Stimulated activated naive CD4-positive, alpha-beta T cell (primary cell): ENCODE data around the gene OR4D1.

Experiments used
- DNase-seq, 6 experiments: peaks; one replicate each; lab custom pipeline; 2025; lab: John Stamatoyannopoulos, UW

OR4D1 gene

DNA sequence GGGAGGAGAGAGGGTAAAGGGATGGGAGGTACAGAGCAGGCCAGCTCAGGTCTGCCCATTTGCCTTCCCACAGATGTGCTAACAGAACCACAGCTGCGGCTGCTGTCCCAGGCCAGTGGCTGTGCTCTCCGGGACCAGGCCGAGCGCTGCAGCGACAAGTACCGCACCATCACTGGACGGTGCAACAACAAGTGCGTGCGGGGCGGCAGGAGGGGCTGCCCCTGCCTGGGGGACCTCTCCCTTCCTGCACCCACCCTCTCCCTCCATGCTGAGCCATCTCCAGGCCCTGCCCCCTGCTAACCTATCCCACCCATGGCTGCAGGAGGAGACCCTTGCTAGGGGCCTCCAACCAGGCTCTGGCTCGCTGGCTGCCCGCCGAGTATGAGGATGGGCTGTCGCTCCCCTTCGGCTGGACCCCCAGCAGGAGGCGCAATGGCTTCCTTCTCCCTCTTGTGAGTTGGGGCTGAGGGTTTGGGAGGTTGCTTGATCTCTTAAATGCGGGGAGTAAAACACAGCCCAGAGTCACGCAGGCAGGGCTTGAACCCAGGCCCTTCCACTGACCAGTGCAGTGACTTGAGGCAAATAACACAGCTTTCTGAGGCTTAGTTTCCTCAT is 45.6 kb downstream of the OR4D1 start:
- DNase-seq, result no peak

DNA sequence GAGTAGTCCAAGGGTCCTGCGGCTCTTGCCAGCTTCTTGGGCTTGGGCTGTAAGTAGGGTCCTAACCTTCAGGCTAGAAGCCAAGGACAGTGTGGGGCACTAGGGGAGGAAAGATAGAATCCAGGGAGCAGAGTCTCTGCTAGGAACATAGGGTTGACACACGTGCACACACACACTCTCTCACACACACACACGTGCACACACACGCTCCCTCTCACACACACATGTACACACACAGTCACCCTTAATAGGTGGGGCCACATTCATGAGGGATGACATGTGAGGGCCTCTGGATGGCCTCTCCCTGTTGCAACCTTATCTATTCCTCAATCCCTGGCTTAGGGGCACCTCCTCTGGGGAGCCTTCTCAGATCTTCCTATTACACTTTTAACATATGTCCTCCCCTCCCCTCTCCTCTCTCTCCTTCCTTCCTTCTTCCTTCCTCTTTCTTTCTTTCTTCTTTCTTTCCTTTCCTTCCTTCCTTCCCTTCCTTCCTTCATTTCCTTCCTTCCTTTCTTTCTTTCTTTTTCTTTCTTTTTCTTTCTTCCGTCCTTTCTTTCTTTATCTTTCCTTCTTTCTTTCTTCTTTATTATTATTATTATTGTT is 47.4 kb downstream of the OR4D1 start:
- no peak for DNase-seq

DNA sequence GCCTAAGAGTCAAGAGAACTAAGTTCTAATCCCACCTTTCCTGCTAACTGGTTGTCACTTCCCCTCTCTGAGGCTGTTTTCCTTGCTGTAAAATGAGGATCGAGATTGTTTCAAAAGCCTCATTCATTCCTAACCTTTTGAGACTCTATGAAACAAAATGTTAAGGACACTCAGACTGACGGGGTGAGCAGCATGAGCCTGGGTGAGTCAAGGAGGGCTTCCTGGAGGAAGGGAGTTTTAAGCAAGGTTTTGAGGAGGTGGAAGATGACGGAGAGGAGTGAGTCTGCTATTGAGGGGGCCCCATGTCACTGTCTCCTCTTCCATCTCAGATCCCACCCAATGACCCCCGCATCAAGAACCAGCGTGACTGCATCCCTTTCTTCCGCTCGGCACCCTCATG is 48.4 kb downstream of the OR4D1 start:
- no peak for DNase-seq

DNA sequence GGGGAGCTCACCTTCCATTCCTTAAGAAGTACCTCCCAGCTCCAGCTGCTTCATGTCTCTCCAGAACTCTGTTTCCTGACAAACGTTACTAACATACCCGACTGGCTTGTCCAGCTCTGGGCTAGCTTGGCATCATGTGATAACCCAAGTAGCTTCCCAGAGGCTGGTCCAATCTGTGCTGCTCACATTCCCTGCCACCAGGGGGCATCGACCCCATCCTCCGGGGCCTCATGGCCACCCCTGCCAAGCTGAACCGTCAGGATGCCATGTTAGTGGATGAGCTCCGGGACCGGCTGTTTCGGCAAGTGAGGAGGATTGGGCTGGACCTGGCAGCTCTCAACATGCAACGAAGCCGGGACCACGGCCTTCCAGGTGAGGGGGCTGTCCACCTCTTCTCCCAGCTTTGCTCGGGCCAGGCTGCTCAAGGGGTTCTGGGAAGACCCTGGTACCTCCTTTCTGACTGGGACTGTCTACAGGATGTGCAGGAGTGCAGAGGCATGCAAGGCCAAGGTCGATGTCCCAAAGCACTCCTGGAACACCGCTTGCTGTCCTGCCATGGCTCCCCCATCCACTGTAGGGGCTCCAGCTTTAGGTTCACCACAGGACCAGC is 51.9 kb downstream of the OR4D1 start:
- peak in 5 of 6 experiments; percentile 7 to 39 (median 26) for DNase-seq

DNA sequence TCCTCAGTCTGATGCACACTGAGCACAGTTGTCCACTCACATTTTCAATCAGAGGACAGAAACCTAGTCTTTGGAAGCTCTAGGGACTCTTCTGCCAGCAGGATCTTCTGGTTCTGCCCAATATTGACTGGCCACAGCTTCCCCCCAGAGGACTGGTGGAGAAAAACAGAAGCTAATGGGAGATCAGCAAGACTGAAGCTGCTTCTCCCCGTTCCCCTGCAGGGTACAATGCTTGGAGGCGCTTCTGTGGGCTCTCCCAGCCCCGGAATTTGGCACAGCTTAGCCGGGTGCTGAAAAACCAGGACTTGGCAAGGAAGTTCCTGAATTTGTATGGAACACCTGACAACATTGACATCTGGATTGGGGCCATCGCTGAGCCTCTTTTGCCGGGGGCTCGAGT is 54.7 kb downstream of the OR4D1 start:
- no peak for DNase-seq

DNA sequence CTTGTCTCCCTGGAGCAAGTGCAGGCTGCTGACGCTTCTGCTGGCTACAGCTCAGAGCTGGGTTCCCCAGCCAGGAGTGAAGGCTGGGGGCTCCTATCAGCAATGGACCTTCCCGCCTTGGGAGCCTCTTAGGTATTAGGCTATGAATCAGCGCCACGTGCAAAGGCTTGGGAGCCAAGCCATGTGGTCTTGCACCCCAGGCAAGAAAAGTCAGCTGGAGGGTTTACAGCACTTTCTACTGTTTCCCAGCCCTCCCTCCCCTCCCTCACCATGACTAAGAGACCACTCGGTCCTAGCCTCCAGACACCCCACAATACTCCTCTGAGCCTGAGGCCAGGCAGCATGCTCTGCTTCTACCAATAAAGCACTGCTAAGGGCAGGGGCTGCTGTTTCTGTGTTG is 56.6 kb downstream of the OR4D1 start:
- DNase-seq, result no peak

DNA sequence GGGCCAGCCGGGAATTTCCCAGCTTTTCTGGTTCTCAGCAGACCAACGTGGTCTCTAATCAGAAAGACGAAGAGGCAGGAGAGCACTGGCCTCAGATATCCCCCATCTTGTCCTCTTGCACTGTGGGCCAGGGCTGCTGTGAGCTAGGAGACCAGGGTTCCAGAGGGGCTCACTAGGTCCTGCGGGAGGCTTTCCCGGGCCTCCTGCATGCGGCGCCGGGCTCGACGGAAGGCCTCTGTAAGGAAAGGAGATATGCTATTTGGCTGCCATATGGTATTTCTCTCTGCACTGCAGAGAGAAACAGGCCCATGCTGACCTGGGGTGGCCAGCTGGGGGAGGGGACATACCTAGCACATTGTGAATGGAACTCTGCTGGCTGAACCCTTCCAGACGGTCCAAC is 57.8 kb downstream of the OR4D1 start:
- no peak for DNase-seq

DNA sequence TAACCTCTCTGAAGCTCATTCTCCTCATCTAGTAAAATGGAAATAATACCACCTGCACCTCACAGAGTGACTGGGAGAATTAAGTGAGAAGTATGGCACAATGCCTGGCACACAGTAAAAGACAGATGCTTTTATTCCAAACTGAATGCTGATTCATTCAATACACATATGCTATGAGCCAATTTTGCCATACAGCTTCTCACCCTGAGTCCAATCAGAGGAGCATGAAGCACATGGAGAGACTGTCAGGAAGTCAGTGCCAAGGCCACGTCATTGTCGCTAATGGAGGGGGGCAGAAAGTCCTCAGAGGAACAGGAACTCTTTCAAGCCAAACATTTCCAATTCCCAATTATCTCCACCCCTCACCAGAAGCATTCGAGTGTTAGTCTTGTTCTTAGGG is 59.3 kb downstream of the OR4D1 start:
- DNase-seq, result no peak

DNA sequence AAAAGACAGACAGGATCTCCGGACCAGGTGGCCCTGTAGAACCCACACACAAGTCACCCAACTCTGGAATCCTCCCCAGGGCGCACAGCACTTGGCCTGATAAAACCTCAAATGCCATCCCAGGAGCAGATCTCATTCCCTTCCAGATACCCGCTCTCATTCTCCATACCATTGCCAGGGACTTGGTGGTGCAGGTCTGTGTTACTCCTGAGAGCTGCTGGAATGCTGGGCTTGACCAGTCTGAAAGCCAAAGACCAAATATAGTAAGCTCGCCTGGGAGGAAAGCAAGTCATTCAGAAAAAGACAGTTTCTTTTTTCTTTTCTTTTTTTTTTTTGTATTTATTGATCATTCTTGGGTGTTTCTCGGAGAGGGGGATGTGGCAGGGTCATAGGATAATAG is 60.2 kb downstream of the OR4D1 start:
- DNase-seq, result no peak
